ENCODE data around the gene ZNF784.
A peak's percentile ranks its signal among the peaks of the same experiment; 100 is the strongest.

ZNF784 gene

DNA sequence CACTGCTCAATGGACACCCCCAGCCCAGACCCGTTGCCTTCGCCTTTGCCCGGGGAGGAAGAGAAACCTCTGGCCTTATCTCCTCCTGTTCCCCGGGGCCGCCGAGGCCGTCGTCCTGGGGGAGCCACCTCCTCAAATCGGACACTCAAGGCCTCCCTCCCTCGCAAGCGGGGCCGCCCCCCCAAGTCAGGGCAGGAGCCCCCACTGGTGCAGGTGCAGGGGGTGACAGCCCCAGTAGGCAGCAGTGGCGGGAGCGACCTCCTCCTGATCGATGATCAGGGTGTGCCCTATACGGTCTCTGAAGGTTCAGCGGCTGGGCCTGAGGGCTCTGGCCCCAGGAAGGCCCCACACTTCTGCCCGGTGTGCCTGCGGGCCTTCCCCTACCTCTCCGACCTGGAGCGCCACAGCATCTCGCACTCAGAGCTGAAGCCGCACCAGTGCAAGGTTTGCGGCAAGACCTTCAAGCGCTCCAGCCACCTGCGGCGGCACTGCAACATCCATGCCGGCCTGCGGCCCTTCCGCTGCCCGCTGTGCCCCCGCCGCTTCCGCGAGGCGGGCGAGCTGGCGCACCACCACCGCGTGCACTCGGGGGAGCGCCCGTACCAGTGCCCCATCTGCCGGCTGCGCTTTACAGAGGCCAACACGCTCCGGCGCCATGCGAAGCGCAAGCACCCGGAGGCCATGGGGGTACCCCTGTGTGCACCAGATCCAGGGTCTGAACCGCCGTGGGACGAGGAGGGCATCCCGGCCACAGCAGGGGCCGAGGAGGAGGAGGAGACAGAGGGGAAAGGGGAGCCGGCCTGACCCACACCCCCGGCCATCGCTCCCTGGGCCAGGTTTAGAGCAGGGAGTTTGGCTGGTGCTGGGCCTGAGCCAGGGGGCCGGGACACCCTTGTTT is 22.0 kb downstream of the ZNF784 start:
- DNase-seq (ENCODE audit: low read depth) = no peak

DNA sequence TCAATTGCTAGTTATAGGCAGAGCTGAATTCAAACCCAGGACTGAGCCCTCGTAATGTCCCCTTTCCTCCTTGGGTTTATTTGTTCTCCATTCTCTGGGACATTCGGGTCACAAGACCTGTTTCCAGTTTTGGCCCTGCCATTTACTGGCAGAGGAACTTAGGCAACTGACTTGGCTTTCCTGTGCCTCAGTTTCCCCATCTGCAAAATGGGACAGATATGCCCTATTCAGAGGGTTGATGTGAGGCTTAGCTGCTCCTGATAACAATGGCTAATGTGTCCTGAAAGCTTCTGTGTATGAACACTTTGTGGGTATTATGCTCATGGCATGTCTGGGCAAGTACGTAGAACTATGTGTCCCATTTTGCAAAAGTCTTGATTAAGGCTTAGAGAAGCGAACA is 23.3 kb downstream of the ZNF784 start:
- DNase-seq (ENCODE audit: low read depth) = no peak

DNA sequence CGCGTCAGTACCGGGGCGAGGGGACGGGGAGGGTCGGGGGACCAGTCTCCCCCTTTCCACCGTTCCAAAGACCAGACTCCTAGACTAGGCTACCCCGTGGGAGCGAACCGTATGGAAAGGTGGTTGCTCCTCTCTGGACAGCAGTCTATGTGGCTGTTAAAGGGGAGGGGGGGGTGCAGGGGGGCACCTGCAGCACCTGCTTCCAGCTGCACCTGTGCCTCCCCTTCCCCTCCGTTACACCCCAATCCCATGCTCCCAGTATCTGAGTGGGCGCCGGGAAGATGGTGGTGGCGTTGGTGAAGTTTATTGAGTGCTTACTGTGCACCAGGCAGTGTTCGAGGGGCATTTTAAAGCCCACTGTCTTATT is 23.7 kb downstream of the ZNF784 start:
- DNase-seq (ENCODE audit: low read depth) = no peak

DNA sequence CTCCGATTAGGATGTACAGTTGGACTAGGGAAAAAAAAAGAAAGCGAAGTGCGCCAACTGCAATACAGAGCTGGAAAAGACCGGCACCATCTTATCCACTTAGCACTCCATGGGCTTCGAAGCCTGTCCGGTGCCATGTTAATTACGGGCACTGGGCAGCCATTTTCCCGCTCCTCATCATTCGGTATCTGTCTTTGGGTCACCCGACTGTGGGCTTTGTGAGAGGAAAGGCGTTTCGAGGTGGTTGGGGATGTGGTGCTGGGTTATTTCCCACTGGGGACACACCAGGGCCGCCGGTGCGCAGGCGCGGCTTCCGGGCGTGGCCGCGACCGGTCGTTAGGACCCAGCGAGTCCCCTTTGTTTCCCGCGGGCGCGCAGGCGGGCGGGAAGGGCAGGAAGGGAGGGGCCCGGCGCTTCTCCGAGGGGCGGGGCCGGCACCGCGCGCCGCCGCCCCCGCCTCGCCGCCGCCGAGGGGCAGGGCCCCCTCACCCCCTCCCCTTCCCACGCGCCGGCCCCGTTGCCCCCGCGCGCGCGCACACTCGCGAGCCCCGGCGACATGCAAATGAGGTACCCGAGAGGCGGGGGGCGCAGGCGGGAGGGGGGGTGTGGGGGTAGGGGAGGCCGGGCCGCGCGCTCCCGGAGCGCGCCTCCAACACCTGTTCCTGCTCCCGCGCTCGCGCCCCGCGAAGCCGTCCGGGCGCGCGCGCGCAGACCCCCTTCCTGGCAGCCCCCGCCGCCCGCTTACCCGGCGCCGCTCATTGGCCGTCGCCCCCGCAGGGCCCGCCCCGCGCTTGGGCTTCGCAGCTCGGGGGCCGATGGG is 24.3 kb downstream of the ZNF784 start, which contains the start of gene ZNF524:
Gene ZNF524 (plus strand): TSS at position 447 of the 820 bp plus-strand sequence. CDS start 1,825 bp downstream, outside the sequence.
- DNase-seq (ENCODE audit: low read depth) = peak; percentile 76

DNA sequence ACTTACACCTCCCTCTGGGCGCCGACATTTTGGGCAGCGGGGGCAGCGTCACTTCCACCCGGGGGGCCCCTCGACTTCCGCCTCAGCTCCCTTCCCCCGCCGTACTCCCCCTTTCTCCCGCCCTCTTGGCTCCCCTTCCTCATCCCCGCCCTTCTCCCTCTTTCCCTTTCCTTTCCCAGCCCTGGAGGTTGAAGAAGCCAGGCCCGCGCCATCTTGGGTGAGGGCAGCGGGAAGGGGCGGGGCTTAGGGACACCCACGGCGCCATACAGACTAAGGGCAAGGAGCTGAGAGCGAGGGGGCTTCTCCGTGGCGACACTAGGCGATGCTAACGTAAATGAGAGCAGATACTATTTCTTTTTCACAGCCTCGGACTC is 24.9 kb downstream of the ZNF784 start, which contains the start of gene FIZ1:
Gene FIZ1 (minus strand): TSS at position 50 of the 374 bp plus-strand sequence. CDS start 1,652 bp downstream, outside the sequence.
- DNase-seq (ENCODE audit: low read depth) = peak; percentile 96

DNA sequence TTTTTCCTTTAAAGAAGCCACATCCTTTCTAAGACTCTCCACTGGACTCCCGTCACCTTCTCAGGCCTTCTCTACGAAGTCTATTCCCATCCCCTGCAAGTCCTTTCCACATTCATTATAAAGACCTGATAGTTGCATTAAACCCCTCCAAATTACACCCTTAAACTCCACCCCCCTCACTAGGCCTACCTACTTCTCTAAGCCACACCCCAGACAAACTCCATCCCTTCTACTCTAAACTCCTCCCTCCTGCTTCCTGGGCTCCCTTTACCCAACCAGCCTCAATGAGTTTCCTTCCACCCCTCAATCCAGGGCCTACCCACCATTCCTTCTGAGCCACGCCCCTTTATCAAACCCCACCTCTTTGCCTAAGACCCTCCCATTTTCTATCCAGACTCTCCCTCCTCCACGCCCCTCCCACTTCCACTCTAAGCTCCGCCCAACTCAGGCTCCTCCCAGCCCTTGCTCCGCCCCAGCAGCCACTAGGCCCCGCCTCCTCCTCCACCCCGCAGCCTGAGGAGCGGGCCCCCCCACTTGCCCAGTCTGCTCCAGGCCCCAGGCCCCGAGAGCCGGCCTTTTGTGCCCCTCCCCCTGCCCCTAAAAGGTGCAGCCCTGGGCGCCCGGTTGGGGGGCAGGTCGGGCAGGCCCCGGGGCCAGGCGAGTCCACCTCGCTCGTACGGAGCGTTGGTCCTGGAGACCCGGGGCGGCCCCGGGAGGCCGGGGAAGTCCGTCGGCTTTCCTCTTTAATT is 25.5 kb downstream of the ZNF784 start:
- DNase-seq (ENCODE audit: low read depth) = peak; percentile 85

DNA sequence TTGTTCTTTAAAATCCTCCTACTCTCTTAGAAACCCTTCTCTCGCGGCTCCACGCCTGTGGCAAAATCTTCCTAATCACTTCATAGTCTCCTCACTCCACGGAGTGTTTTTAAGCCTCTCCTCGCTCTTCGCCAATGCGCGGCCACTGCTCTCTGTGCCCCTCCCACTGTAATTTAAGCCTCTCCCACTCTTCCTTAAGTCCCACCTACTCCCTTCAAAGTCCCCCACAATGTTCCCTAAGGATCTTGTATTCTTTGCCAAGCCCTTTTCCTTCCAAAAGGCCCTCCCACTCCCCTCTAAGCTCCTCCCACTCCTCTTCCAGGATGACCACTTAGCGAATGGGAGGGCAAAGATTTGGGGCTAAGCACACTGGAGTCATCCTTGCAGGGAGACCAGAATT is 26.3 kb downstream of the ZNF784 start:
- DNase-seq (ENCODE audit: low read depth) = no peak

- no peak for DNase-seq (ENCODE audit: low read depth)
Observed at GRCh38 chr19:55597501-55597921, 26.9 kb downstream of the ZNF784 start.

- no peak for DNase-seq (ENCODE audit: low read depth)
Observed at GRCh38 chr19:55596304-55596703, 28.1 kb downstream of the ZNF784 start.

GRCh38 chr19:55594996-55595545 is 29.3 kb downstream of the ZNF784 start:
- no peak for DNase-seq (ENCODE audit: low read depth)

DNA sequence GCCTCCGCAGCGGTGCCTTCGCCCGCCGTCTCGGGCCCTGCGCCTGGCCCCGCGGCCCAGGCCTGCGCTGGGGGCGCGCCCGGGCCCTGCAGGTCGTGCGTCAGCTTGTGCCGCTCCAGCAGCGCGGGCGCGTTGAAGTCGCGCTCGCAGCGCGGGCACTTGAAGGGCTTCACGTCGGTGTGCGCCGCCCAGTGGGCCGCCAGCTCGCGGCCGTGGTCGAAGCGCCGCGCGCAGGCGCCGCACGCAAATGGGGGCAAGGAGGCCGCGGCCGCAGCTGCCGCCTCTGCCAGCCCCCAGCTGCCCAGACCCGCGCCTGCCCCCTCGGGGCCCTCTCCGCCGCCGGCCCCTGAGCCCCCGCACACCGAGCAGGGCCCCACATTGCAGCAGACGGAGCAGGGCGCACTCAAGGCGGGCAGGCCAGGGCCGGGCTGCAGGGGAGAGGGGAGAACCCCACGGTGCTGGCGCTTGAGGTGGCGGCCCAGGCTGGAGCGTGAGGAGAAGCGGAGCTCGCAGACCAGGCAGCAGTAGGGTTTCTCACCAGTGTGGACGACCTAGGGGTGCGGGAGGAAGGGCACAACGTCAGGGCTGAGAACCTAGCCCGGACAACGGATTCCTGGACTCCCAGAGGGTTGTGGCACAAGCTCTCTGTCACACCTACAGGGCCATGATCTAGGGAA is 31.1 kb downstream of the ZNF784 start:
- DNase-seq (ENCODE audit: low read depth) = no peak

GRCh38 chr19:55592391-55593090 is 31.8 kb downstream of the ZNF784 start:
- DNase-seq (ENCODE audit: low read depth) = no peak

- DNase-seq (ENCODE audit: low read depth) = no peak
Observed at GRCh38 chr19:55591555-55591954, 32.8 kb downstream of the ZNF784 start.

GRCh38 chr19:55590617-55591016 is 33.7 kb downstream of the ZNF784 start:
- no peak for DNase-seq (ENCODE audit: low read depth)

- no peak for DNase-seq (ENCODE audit: low read depth)
Observed at GRCh38 chr19:55590109-55590508, 34.3 kb downstream of the ZNF784 start.

DNA sequence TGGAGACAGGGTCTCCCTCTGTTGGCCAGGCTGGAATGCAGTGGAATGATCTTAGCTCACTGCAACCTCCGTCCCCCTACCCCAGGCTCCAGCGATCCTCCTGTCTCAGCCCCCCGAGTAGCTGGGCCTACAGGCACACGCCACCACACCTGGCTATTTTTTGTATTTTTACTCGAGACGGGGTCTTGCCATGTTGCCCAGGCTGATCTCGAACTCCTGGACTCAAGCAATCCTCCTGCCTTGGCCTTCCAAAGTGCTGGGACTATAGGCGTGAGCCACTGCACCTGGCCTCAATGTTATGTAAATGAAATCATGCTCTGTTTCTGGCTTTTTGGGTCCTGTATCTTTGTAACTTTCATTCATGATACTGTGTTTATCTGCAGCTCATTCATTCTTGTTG is 35.6 kb downstream of the ZNF784 start:
- no peak for DNase-seq (ENCODE audit: low read depth)

- DNase-seq (ENCODE audit: low read depth) = peak; percentile 84
Observed at GRCh38 chr19:55586976-55587668, 37.2 kb downstream of the ZNF784 start.

DNA sequence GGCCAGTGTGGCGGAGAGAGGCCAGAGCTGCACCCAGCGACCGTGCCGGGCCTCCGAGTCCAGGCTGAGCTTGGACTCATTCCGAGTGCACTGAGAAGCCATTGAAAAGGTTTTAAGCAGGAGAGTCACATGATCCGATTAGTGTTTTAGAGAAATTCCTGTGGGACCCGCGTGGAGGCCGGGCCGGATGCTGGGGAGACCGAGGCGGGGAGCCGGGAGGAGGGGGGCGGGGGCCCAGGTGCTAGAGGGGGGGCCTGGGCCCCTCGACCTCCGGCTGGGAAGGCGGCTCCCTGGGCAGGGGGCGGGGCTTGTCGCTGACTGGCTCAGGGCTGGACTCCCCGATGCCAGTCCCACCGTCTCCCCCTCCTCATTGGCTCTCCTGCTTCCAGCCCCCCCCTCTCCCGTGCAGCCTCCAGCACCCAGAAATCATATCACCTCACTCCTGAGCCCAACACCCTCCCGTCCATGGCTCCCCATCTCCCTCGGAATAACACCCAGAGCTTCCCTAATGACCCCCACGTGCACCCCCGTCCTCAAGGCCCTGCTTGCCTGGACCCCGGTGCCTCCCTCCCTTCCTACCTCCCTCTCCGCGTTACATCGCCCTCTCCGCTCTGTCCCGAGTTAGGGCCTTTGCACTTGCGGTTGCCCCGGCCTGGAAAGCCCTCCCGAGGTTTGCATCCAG is 38.6 kb downstream of the ZNF784 start:
- peak; percentile 30 for DNase-seq (ENCODE audit: low read depth)

DNA sequence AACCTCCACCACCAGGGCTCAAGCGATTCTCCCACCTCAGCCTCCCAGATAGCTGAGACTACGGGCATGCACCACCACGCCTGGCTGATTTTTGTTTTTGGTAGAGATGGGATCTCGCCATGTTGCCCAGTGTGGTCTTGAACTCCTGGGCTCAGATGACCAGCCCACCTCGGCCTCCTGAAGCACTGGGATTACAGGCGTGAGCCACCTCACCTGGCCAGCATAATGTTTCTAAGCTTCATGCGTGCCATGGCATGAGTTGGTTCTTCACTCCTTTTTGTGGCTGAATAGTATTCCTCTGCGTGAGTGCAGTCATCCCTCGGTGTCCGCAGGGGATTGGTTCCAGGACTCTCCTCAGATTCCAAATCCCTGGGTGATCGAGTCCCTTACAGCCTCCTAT is 39.5 kb downstream of the ZNF784 start:
- no peak for DNase-seq (ENCODE audit: low read depth)

Data from T-helper 22 cell (primary cell).